NCI-H345 (cell line): ENCODE results near the gene MRFAP1L1.
"Not testable (repeated sequence)": the region's sequence is repeated elsewhere in the genome, so short reads cannot be mapped to it uniquely, and the experiment has no call there.

Source experiments
- DNase-seq: peaks from one replicate; lab custom pipeline; 2025; lab: John Stamatoyannopoulos, UW

Gene MRFAP1L1

DNA sequence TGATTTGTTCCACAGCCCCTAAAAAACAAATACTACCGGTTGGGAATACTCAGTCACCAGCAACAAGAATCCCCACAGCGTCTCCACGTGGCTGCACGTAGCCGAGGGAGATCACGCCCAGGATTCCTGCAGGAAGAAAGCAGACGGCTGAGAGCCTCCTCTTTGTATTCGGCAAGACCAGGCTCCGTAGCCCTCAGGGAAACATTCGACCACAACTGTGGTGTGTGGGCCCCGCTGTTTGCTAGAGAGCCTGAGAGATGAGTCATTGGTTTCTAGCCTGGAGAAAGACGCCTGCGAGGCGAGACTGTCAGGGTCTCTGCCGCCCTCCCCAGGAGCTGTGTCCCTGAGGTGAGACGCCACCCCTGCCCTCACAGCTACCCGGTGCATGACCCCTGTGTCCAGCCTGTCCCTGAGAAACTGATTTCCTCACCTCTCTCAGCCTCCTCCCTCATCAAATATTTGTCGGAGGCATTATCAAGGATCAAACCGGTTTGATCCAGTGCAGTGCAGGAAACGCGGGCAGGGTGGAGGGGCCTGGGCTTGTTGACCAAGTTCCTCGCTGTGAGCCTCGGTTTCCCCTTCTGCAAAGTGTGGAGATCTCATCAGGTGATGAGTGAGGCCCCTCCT lies 20.7 kb downstream of the MRFAP1L1 start:
- DNase-seq, result no peak

DNA sequence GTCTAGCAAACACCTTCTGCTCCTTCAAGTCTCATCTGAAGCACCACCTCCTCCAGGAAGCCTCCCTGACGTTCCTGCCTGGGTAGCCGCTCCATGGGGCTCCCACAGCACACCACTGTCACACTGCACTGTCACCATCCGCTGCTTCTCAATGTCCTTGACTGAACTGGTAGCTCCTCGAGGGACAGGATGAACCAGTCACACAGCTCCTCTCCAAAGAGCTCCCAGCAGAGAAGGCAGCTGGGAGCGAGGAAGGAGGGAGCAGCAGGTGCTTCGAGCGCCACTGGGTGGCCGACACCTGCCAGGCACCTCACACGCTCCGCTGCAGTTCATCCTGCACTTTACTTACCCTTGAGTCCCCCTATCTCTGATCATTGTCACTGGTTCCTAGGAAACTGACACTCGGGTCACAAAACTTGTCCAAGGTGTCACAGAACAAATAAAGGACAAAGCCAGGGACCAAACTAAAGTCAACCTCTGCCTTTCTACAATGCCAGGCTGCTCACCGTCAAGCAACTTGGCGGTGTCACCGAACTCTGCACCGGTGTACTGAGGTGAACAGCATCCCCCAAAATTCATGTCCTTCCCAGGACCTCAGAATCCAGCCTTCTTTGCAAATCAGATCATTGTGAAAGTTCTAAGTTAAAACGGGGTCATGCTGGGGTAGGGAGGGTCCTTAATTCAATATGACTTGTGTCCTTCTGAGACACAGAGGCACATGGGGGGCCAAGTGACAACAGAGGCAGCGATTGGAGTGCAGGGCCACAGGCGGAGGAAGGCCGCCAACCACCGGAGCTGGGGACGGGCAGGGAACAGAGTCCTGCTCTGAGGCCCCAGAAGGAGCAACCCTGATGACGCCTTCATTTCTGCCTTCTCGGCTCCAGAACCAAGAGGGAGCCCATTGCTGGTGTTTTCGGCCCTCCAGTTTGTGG lies 21.5 kb downstream of the MRFAP1L1 start:
- peak; percentile 65 for DNase-seq

DNA sequence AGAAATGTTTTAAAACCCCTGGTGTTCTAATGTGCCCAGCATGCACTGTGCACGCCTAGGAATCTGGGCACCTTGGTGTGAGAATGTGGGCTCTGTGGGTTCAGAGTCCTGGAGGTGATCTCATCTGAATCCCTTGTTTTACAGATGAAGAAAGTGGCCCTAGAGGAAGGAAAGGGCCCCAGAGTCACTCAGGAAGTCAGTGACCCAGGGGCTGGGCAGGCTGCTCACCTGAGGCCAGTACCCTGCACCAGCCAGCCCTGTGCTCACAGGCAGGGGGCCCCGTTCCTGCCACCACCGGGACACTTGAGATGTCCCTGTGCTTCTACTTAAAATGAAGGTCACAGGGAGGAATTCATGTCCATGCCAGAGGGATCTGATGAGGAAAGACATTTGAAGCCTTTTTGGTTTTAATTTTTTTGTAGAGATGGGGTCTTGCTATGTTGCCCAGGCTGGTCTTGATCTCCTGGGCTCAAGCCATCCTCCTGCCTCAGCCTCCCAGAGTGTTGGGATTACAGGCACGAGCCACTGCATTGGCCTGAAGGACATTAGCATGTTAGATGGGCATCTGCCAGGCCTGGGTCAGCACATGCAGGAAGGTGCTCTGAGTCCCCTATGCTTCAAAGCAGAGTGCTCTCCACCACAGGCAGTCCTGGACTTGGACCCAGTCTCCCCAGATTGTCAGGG lies 23.4 kb downstream of the MRFAP1L1 start:
- no peak for DNase-seq

DNA sequence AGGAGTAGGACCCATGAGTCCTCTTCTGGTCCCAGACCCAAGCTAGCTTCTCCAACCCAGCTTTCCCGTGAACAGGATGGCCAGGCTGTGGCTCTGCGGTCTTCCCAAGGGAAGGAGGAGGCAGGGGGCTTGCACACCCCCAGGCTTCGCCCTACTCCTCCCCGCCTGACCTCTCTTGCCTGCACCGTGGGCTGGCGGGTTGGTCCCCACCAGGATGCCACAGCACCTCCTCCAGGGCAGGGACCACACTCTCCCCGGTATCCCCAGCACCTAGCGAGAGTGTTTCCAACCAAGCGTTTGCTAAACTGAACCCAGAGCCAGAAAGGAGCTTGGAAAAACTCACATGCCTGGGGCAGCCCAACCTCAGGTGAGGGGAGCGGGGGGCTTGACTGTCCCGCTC lies 25.0 kb downstream of the MRFAP1L1 start:
- DNase-seq, result no peak

DNA sequence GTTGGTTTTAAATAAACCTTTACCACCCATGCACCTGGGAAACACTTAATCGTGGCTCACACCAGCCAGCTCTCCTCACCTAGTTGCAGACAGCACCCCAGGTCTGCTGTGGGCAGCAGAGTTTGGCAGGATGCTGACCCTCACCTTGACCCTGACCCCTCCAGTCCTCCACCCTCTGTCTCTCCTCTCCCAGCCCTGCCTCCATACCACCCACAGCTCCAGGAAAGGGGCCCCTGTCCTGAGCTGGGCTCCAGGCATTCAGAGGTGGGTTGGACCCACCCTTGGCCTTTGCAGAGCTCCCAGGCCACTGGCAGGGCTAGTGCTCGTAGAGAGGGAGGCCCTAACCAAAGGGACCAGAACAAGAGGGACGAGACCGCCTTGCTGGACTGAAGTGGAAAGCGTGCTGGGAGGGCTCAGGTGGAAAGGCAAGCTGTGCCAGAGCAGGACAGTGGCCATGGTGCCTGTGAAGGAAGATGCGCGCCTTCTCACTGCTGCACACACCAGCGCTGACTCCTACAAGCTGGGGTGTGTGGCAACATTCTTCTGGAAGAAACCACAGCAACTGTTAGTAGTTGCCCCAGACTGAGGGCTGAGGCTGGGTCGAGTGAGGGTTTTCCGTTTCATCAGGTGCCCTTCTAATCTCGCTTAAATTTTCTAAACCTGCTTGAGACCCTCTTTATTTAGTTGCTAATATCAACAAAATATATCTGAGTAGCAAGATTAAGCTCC lies 26.6 kb downstream of the MRFAP1L1 start:
- DNase-seq, result no peak

DNA sequence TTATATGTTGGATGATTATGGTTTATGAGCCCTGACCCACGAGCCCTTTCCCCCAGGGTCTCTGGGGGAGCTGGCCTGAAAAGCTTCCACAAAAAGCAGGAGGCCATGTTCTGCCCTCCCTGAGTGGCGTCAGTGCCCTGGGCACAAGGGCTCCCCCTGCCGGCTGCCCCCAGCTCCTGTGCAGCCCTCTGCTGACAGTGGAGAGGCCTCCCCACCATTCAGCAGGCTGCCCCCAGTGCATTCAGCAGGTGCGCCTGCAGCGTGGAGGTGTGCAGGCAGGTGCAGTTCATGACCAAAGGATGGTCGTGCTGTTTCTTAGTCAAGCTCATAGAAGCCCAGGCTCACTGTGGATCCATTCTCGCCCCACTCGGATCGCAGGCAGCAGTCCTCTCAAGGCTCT lies 28.5 kb downstream of the MRFAP1L1 start:
- DNase-seq, result no peak

DNA sequence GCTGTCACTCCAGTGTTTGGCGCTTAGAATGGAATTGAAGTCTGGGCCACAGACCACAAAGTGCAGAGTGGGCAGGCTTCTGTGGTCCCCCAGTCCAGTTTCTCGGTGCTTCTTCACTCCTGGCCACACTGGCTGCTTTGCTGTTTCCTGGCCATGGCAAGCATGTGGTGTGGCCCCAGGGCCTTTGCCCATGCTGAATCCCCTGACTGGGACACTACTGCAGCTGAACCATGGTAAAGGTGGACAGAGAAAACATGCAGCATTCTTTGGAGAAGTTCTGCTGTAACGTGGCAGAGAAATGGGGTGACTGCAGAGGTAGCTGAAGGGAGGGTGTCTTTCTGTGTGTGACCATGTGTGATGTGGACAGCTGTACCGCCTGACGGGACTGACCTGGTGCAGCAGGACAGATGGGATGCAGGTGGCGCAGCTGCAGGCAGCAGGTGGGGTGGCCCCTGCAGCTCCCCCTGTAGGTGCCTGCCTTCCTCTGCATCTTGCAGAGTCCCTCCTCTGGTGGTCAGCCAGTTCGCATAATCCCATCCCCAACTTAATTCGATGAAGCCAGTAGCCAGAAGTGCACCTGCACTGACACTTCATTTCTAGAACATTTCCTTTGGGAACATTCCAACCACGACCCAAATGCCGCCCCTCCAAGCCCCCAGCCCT lies 29.2 kb downstream of the MRFAP1L1 start:
- no peak for DNase-seq

DNA sequence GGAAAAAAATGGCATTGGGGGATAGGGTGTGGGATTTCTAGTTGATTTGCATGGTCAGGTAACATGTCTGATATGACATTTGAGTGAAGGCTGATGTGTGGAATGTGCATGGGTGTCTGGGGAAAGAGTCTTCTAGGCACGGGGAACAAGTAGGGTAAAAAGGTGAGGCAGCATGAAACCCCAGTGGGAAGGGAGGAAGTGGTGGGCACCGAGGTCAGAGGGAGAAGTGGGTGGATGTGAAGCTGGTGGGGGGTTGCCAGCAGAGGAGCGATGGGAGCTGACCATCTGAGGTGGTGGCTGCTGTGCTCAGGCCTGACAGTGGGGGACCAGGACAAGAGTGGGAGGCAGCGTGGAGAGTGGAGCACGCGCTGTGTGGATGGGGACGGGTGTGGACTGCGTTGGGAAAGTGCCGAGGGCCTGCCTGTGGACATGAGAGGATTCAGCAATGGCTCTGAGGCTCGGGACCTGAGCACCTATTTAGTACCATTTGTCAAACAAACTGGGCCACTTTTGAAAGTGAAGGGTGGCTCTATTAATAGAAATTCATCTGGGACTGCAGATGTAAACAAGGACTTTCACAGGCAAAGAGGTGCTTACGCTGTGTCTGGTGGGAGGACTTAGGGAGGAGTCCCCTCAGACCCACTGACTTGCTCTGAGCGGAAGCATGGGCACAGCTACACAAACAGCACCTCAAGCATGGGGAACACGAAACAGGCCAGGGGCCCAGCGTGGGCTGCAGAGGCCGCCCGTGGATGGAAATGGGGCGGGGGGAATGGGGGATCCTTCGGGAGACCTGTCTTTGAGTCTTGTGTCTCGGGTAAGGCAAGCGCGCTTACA lies 32.7 kb downstream of the MRFAP1L1 start:
- no peak for DNase-seq

DNA sequence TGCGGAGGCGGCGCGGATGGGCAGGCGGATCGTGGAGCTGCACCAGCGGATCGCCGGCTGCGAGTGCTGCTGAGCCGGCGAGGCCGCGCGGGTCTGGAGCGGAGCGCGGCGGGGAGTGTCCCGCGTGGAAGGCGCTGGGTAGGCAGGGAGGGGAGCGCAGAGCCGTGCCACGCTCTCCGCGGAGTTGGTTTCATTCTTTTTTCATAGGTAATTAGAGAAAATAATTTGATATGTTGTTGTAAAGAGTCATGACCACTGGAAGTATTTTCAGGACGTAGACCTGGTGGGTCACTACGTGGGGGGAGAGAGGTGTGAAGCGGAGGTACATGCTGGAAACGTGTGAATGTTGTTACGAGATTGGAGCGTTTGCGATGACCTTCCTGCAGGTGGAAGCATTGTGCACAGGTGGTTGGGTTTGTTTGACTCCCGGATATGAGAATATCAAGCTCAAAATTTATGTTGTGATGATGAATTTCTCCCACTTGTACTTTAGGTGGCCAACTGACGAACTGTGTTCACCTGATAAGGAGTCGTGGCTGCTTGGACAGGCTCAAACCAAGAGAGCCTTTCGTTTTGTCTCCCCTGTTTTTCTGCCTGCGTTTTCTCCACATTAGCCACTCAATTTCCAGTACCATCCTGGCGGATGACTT lies 35.0 kb downstream of the MRFAP1L1 start:
- DNase-seq, result peak; percentile 34

DNA sequence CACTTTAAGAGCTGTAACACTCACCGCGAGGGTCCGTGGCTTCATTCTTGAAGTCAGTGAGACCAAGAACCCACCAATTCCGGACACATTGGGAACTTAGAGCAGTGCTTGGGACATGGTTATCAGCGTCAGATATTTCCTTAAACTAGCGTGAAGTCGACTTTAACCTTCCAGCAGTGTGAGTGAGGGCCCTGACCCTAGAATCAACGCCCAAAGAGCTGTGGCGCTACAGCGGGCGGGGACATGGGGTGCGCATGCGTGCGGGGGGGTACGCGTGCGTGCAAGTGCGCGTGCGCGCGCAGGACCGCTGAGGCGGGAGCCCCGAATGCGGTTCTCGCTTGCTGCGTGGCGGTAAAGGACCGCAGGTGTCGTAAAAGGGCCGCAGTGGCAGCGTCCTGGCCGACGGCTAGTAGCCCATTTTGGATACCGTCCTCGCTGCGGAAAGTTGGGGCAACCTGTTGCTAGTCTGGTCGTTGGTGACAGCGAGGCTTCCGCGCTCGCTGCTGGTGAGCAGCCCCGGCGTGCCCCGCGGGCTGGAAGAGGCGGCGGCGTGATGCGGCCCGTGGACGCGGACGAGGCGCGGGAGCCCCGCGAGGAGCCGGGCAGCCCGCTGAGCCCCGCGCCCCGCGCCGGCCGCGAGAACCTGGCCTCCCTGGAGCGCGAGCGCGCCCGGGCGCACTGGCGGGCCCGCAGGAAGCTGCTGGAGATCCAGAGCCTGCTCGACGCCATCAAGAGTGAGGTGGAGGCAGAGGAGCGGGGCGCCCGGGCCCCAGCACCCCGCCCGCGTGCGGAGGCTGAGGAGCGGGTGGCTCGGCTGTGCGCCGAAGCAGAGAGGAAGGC lies 35.8 kb downstream of the MRFAP1L1 start:
- peak; percentile 93 for DNase-seq

DNA sequence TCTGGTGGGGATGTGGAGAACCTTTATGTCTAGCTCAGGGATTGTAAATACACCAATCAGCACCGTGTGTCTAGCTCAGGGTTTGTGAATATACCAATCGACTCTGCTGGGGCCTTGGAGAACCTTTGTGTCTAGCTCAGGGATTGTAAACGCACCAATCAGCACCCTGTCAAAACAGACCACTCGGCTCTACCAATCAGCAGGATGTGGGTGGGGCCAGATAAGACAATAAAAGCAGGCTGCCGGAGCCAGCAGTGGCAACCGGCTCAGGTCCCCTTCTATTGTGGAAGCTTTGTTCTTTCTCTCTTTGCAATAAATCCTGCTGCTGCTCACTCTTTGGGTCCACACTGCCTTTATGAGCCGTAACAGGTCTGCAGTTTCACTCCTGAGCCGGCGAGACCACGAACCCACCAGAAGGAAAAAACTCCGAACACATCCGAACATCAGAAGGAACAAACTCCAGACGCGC lies 36.4 kb downstream of the MRFAP1L1 start:
- peak; percentile 44 for DNase-seq

DNA sequence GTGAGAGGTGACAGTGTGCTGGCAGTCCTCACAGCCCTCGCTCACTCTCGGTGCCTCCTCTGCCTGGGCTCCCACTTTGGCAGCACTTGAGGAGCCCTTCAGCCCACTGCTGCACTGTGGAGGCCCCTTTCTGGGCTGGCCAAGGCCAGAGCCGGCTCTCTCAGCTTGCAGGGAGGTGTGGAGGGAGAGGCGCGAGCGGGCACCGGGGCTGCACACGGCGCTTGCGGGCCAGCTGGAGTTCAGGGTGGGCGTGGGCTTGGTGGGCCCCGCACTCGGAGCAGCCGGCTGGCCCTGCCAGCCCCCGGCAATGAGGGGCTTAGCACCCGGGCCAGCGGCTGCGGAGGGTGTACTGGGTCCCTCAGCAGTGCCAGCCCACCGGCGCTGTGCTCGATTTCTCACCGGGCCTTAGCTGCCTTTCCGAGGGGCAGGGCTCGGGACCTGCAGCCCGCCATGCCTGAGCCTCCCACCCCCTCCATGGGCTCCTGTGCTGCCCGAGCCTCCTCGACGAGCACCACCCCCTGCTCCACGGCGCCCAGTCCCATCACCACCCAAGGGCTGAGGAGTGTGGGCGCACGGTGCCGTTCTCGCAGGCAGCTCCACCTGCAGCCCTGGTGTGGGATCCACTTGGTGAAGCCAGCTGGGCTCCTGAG lies 37.0 kb downstream of the MRFAP1L1 start:
- not testable (repeated sequence) for DNase-seq

DNA sequence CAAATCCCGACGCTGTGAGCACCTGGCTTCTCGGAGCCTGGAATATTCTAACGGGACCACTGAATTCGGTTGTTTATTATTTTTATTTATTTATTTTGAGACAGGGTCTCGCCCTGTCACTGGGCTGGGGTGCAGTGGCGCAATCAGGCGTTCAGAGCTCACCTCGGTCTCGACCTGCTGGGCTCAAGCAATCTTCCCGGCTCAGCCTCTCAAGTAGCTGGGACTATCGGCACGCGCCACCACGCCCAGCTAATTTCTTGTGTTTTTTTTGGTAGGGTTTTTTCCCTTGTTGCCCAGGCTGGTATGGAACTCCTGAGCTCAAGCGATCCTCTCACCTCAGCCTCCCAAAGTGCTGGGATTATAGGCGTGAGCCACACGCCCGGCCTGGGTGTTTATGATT lies 37.5 kb downstream of the MRFAP1L1 start:
- DNase-seq, result no peak

DNA sequence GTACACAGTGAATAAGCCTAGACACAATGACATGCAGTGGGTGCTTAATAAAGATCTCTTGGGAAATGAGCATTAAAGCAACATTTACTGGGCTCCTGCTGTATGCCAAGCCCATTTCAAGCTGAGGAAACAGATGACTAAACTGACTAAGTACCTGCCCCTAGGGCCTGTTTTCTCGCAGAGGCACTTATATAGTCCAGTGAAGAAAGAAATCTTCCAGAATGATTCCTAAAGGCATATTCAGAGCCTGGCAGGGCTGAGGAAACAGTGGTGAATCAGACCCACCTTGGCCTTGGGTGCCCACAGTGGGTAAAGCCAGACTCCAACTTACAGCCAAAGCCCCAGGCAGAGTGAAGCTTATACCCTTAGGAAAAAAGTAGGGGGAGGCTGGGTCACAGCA lies 38.0 kb downstream of the MRFAP1L1 start:
- DNase-seq, result no peak

DNA sequence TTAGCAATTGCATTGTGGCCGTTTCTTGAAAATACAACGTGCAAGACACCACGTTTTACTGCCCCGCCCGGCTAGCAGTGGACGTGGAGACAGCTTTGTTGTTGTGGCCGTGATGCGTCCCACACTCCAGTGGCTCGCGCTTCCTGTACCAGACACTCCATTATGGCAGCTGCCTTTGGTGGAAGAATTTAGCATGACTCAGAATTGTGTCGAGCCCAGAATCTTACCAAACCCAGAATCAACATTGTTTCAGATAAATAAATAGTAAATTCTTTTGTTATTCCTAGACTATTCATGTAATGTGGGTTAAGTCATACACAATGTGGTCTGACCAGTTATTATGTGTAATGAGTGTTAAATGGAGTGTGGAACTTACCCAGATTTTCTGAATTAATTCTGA lies 41.3 kb downstream of the MRFAP1L1 start:
- no peak for DNase-seq

DNA sequence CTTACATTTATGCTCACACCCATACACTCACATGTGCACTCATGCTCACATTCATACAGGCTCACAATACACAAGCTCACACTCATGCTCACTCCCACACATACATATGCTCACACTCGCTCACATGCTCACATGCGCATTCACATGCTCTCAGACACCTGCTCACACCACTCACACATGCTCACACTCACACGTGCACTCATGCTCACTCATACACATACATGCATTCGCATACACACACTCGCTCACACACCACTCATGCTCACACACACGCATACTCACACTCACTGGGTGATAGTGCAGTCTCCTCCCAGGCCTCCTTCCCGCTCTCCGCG lies 44.4 kb downstream of the MRFAP1L1 start:
- DNase-seq, result no peak

DNA sequence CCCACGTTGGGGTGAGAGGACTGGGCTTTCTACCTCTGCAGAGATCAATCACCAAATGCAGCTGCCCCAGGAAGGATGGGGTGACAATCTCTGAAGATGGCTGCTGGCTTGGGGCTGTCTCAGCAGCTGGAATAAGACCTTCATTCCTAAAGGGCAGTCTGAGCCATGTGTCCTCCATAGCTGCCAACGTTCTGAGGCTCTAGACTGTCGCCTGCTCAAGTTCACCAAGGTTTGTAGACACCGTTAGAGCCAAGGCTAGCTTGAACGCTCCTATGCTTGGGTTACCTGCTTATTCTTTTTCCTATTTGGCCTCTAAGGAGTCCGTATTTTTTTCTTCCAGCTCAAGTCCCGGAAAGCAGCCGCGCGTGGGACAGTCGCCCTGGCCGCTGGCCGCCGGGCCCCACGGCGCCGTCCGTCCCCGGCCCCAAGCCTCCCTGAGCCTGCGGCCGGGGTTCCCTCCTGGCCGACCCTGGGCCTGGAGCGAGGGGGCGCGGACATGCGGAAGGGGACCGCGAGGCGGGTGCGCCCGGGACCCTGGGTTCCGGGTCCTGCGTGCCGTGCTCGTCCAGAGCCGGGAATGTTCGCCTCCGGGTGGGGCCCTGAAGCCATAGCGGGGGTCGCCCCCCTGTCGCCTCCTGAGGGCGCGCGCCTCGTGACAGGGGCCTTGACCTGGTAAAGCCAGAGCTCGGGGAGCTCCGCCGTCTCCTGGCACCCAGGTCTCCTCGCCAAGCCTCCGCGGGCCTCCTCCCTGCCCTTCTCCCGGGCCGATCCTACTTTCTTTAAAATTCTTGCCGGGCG lies 45.9 kb downstream of the MRFAP1L1 start:
- no peak for DNase-seq

DNA sequence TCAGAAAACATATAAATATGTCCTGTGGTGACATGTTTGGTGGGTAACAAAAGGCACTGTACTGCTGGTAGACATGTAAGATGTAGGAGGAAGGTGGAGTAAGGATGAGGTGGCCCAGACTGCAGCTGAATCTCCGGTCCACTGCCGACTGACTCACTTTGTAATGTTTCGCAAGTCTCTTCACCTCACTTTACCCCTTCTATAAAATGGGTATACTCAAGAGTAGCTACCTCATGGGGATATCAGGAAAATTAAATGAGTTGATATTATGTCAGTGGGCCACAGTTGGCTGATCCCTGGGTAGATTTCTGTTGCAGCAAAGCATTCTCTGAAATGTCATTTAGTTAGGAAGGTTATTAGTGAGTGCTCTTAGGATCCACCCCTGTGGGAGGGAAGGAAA lies 47.1 kb downstream of the MRFAP1L1 start:
- DNase-seq, result no peak
